HepG2 (cell line): ENCODE results near the gene NSF. TPM values are rescaled to one million over a fixed set of nuclear protein-coding genes. Genes with fewer than 3 reads are reported as not detected.

Experiments used
- ATRX ChIP-seq: sonication (generic); formaldehyde crosslinking; IDR thresholded peaks from 2 replicates; pipeline ENCODE4 v1.4.0; 2020; ENCODE audit warnings: missing genetic modification reagents, borderline replicate concordance
- DBP ChIP-seq: sonication (generic); formaldehyde crosslinking; IDR thresholded peaks from 2 replicates; pipeline ENCODE4 v1.4.0; 2020; ENCODE audit warnings: missing genetic modification reagents; ENCODE audit errors: not compliant biosample characterization
- DZIP1 ChIP-seq: sonication (generic); formaldehyde crosslinking; IDR thresholded peaks from 2 replicates; pipeline ENCODE4 v1.5.0; 2020; ENCODE audit warnings: mild to moderate bottlenecking, missing genetic modification reagents
- HNRNPK ChIP-seq: fragments of 200-400 bp; formaldehyde crosslinking; IDR thresholded peaks from 2 replicates; pipeline ENCODE4 v1.6.1; 2018; ENCODE audit warnings: low read length, low read depth, moderate library complexity, mild to moderate bottlenecking; ENCODE audit not compliant: poor library complexity, severe bottlenecking
- MXI1 ChIP-seq: IDR thresholded peaks from 3 replicates; pipeline ENCODE4 v1.6.1; 2012; ENCODE audit warnings: low read depth, low read length, inconsistent platforms, borderline replicate concordance
- NR2F2 ChIP-seq: IDR thresholded peaks from 2 replicates; pipeline ENCODE4 v1.6.1; 2012; ENCODE audit warnings: low read depth, inconsistent platforms, borderline replicate concordance
- RBM39 ChIP-seq: fragments of 200-400 bp; formaldehyde crosslinking; IDR thresholded peaks from one replicate; pipeline ENCODE4 v1.6.1; 2018; ENCODE audit warnings: antibody characterized with exemption, mild to moderate bottlenecking, low read depth, low read length; ENCODE audit not compliant: poor library complexity, severe bottlenecking
- SETDB1 ChIP-seq: sonication (generic); formaldehyde crosslinking; IDR thresholded peaks from 2 replicates; pipeline ENCODE4 v1.5.1; 2020; ENCODE audit warnings: missing genetic modification reagents, mild to moderate bottlenecking, borderline replicate concordance
- SOX5 ChIP-seq: IDR thresholded peaks from 2 replicates; pipeline ENCODE4 v1.6.1; 2016; ENCODE audit warnings: borderline replicate concordance
- SOX6 ChIP-seq, 2 experiments: fragments of 450-650 bp in 1 of 2; sonication (generic) in 1 of 2; formaldehyde crosslinking in 1 of 2; IDR thresholded peaks; 2 replicates each; pipeline versions ENCODE4 v1.4.0 to v1.6.1; 2017 to 2020; ENCODE audit warnings: antibody characterized with exemption in 1 of 2, mild to moderate bottlenecking in 1 of 2, missing genetic modification reagents in 1 of 2
- ZFP36L1 ChIP-seq: sonication (generic); formaldehyde crosslinking; IDR thresholded peaks from 2 replicates; pipeline ENCODE4 v1.8.0; 2022; ENCODE audit warnings: mild to moderate bottlenecking, missing genetic modification reagents, moderate library complexity
- ZFP90 ChIP-seq: sonication (generic); formaldehyde crosslinking; IDR thresholded peaks from 2 replicates; pipeline ENCODE4 v1.8.0; 2022; ENCODE audit warnings: missing genetic modification reagents, mild to moderate bottlenecking, inconsistent platforms, borderline replicate concordance
- ZNF256 ChIP-seq: sonication (generic); formaldehyde crosslinking; conservative IDR thresholded peaks from 2 replicates; pipeline ENCODE4 v1.4.0; 2020; ENCODE audit warnings: missing genetic modification reagents
- ZNF274 ChIP-seq: sonication (generic); formaldehyde crosslinking; IDR thresholded peaks from 2 replicates; pipeline ENCODE4 v1.5.1; 2020; ENCODE audit warnings: mild to moderate bottlenecking, missing genetic modification reagents
- ZNF572 ChIP-seq: sonication (generic); formaldehyde crosslinking; IDR thresholded peaks from 2 replicates; pipeline ENCODE4 v1.5.1; 2020; ENCODE audit warnings: mild to moderate bottlenecking, missing genetic modification reagents
- ZNF607 ChIP-seq: sonication (generic); formaldehyde crosslinking; IDR thresholded peaks from 2 replicates; pipeline ENCODE4 v1.5.1; 2020; ENCODE audit warnings: missing genetic modification reagents, mild to moderate bottlenecking, borderline replicate concordance
- ZNF678 ChIP-seq: sonication (generic); formaldehyde crosslinking; IDR thresholded peaks from 2 replicates; pipeline ENCODE4 v1.4.0; 2020; ENCODE audit warnings: mild to moderate bottlenecking, missing genetic modification reagents
- ZNF747 ChIP-seq: sonication (generic); formaldehyde crosslinking; IDR thresholded peaks from 2 replicates; pipeline ENCODE4 v1.8.1; 2023; ENCODE audit warnings: missing genetic modification reagents, mild to moderate bottlenecking, borderline replicate concordance
- ZSCAN30 ChIP-seq: sonication (generic); formaldehyde crosslinking; IDR thresholded peaks from 2 replicates; pipeline ENCODE4 v1.5.0; 2020; ENCODE audit warnings: mild to moderate bottlenecking, missing genetic modification reagents
- polyA plus RNA-seq, 8 experiments: library from polyadenylated mRNA; depleted of rRNA in 3 of 8; stranded (reverse) in 7 of 8; unstranded in 1 of 8; fragments of >200 nt; fragmentation: Illumina TruSeq in 4 of 8; extraction: Trizol in 4 of 8; gene quantifications; 2 replicates each; pipeline versions ENCODE4 v1.2.1 to v1.2.3, GENCODE V29; 2011 to 2016; ENCODE audit warnings: low read depth in 4 of 8, missing spikeins in 1 of 8, mixed read lengths in 1 of 8; ENCODE audit not compliant: insufficient read depth in 1 of 8
- total RNA-seq, 5 experiments: library from RNA; depleted of rRNA; stranded (reverse); fragments of >200 nt; fragmentation: Illumina TruSeq; extraction: Trizol; gene quantifications; 2 replicates each; pipeline ENCODE4 v1.2.3, GENCODE V29; 2016; ENCODE audit warnings: low read depth in 1 of 5
- TF ChIP-seq, protein P1 (sequence below): sonication (generic); formaldehyde crosslinking; IDR thresholded peaks from 2 replicates; pipeline ENCODE4 v1.8.0; 2023; ENCODE audit warnings: mild to moderate bottlenecking, missing genetic modification reagents
- TF ChIP-seq, protein P2 (sequence below): sonication (generic); formaldehyde crosslinking; IDR thresholded peaks from 2 replicates; pipeline ENCODE4 v1.4.0; 2020; ENCODE audit warnings: missing genetic modification reagents, borderline replicate concordance

The NSF gene
- total and polyA plus RNA-seq, 2 of the 13 experiments (the other 11 are each of a cell fraction or from before 2014, with no cell fraction given) = 21.9 to 37.8 TPM

DNA sequence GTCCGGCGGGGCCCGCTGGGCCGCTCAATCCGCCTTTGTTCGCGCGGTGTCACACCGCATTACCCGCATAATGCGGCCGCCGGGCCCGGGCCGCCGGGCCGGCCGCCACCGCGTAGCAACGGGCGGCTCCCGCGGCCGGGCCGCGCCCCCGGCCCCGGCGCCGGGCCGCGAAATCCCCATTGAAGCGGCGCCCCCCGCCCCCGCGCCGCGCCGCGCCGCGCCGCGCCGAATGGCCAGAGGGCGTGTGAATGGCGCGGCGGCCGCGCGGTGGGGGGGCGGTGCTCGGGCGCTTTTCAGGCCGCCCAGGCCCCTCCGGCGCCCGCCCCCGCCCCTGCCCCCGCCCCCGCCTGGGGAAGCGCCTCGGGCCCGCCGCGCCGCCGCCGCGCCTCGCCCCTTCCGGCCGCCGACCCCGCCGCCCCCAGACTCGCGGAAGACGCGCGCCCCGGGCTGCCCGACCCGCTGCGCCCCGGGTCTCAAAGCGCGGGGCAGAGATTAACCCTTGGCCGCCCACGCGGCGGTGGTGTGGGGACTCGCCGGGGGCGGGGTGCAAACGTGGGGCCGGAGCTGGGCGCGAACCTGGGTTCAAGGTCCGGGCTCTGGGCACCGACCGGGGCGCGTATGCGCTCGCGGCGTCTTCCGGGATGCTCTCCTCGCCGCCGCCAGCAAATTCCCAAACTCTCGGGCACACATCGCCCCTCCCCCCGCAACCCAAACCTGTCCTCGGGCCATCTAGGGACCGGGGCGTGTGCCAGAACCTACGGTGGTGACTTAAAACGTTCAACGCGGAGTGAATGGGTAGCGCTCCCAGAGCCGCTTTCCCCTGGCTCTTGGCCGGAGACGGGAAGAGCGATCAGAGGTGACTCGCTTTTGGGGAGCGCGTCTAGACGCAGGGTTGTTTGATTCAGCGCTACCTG, 181.3 kb downstream of the NSF start (continued):
- TF ChIP-seq HNRNPK = peak; percentile 79
- TF ChIP-seq DBP (CRISPR knock-in tag) = peak; percentile 76
- no peak; the same call in 1 of the 2 replicates for TF ChIP-seq ZSCAN30
- TF ChIP-seq ATRX (CRISPR knock-in tag) = no peak
- no peak for TF ChIP-seq ZNF747 (CRISPR knock-in tag)
- peak; percentile 93; the same call in 1 of the 2 replicates for TF ChIP-seq ZNF572 (CRISPR knock-in tag)
- no peak for TF ChIP-seq SETDB1 (CRISPR knock-in tag)
- peak; percentile 76; the same call in 1 of the 2 replicates for TF ChIP-seq ZNF274 (CRISPR knock-in tag)
- TF ChIP-seq SOX6 (IDR thresholded peaks at IDR 0.05) = no peak
- peak; percentile 79 for TF ChIP-seq SOX6 (CRISPR knock-in tag; IDR thresholded peaks at IDR 0.05)
- TF ChIP-seq SOX5 (CRISPR knock-in tag) = peak; percentile 9; the same call in 1 of the 2 replicates
- TF ChIP-seq, protein P1, sequence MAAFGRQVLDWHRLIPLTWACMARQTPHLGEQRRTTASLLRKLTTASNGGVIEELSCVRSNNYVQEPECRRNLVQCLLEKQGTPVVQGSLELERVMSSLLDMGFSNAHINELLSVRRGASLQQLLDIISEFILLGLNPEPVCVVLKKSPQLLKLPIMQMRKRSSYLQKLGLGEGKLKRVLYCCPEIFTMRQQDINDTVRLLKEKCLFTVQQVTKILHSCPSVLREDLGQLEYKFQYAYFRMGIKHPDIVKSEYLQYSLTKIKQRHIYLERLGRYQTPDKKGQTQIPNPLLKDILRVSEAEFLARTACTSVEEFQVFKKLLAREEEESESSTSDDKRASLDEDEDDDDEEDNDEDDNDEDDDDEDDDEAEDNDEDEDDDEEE = peak; percentile 97
- TF ChIP-seq, protein P2, sequence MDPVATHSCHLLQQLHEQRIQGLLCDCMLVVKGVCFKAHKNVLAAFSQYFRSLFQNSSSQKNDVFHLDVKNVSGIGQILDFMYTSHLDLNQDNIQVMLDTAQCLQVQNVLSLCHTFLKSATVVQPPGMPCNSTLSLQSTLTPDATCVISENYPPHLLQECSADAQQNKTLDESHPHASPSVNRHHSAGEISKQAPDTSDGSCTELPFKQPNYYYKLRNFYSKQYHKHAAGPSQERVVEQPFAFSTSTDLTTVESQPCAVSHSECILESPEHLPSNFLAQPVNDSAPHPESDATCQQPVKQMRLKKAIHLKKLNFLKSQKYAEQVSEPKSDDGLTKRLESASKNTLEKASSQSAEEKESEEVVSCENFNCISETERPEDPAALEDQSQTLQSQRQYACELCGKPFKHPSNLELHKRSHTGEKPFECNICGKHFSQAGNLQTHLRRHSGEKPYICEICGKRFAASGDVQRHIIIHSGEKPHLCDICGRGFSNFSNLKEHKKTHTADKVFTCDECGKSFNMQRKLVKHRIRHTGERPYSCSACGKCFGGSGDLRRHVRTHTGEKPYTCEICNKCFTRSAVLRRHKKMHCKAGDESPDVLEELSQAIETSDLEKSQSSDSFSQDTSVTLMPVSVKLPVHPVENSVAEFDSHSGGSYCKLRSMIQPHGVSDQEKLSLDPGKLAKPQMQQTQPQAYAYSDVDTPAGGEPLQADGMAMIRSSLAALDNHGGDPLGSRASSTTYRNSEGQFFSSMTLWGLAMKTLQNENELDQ = no peak
- 0 out of 2 replicates have a peak, but pooled peaks have one; percentile 65 for TF ChIP-seq DZIP1 (CRISPR knock-in tag)
- TF ChIP-seq MXI1 = peak; percentile 41; the same call in 1 of the 3 replicates
- no peak for TF ChIP-seq ZFP36L1 (CRISPR knock-in tag)
- TF ChIP-seq ZFP90 (CRISPR knock-in tag) = peak; percentile 93
- no peak for TF ChIP-seq RBM39
- 0 out of 2 replicates have a peak, but pooled peaks have one; percentile 49 for TF ChIP-seq ZNF256 (CRISPR knock-in tag)
- peak; percentile 47; the same call in 1 of the 2 replicates for TF ChIP-seq NR2F2
- 0 out of 2 replicates have a peak, but pooled peaks have one; percentile 73 for TF ChIP-seq ZNF678 (CRISPR knock-in tag)
- peak; percentile 86 for TF ChIP-seq ZNF607
